ENCODE results near the gene COPE. TPM values are rescaled to one million over a fixed set of nuclear protein-coding genes. Genes with fewer than 3 reads are reported as not detected.

Gene COPE
- total and polyA plus RNA-seq, 2 experiments from 2014 or later: 322 to 347 TPM

- H3K4me3 ChIP-seq: no peak overlapping the region
- no peaks in the 10 kb centered on the region for H3K9me2 ChIP-seq (ENCODE audit: insufficient read depth)
- no peaks in the 10 kb centered on the region for H4K20me1 ChIP-seq (ENCODE audit: insufficient read depth)
- no peak for DNase-seq
- H3K36me3 ChIP-seq (ENCODE audit: low read depth): peaks cover 19% of the 10 kb centered on the region; the same call in 1 of the 2 replicates
- no peak overlapping the region for H2AFZ ChIP-seq
- whole genome bisulfite sequencing, 2 experiments (ENCODE audit: low coverage in 1 of 2, low lambda C conversion rate in 2 of 2, missing lambda C conversion rate in 2 of 2): 93 to 99% methylated on average over 22 to 23 of the region's 23 CpGs
- in situ Hi-C loops (cut with MboI): no loop called here
- H3K27me3 ChIP-seq (replicated peaks; ENCODE audit: insufficient read depth): no peaks in the 10 kb centered on the region
- no peak for TF ChIP-seq EZH2 (IDR thresholded peaks at IDR 0.05; ENCODE audit: insufficient read depth, poor library complexity, severe bottlenecking)
- TF ChIP-seq EZH2phosphoT487 (IDR thresholded peaks at IDR 0.05; ENCODE audit: insufficient read depth, low read depth): no peak
- no peak overlapping the region for H3K9ac ChIP-seq
- no peaks in the 10 kb centered on the region for H3K9me3 ChIP-seq (ENCODE audit: low read depth)
- H3K4me1 ChIP-seq (ENCODE audit: insufficient read depth): no peaks in the 10 kb centered on the region
- no peaks in the 10 kb centered on the region for H3K79me2 ChIP-seq (ENCODE audit: insufficient read depth)
- no peak overlapping the region for H3K4me2 ChIP-seq (ENCODE audit: unreplicated experiment)
- no peak overlapping the region for H3K27ac ChIP-seq
- H3F3A ChIP-seq (ENCODE audit: insufficient read depth): peaks cover 4% of the 10 kb centered on the region; the same call in 1 of the 2 replicates
These were observed 51.4 kb downstream of the COPE start for GRCh38 chr19:18867751-18868150.

DNA sequence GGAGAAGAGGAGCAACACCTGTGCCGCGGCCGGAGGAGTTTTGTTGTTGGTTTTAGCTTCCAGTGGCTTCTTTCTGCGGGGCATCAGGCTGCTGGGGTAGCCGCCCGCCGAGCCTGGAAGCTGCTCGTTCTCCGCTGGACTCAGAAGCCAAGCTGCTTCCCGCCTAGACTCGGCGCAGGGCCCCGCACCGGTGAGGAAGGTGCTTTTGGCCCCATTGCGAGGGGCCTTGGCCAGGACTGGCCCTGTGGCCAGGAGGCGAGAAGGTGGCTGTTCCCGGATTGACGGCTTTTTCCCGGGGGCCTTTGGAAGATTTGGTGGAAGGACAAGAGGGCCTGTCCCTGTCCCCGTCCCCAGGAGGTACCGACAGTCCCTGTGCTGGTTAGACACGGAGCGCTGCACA, 52.0 kb downstream of the COPE start:
- no peak for DNase-seq
- H3K9ac ChIP-seq: no peak overlapping the region
- H4K20me1 ChIP-seq (ENCODE audit: insufficient read depth): no peaks in the 10 kb centered on the region
- H3K4me2 ChIP-seq (ENCODE audit: unreplicated experiment): no peak overlapping the region
- H3K9me2 ChIP-seq (ENCODE audit: insufficient read depth): no peaks in the 10 kb centered on the region
- H3K79me2 ChIP-seq (ENCODE audit: insufficient read depth): no peaks in the 10 kb centered on the region
- in situ Hi-C loops (cut with MboI): no loop called here
- H3K27ac ChIP-seq: no peak overlapping the region
- no peaks in the 10 kb centered on the region for H3K27me3 ChIP-seq (replicated peaks; ENCODE audit: insufficient read depth)
- H3F3A ChIP-seq (ENCODE audit: insufficient read depth): peaks cover 4% of the 10 kb centered on the region; the same call in 1 of the 2 replicates
- H3K4me3 ChIP-seq: no peak overlapping the region
- no peaks in the 10 kb centered on the region for H3K9me3 ChIP-seq (ENCODE audit: low read depth)
- no peak for TF ChIP-seq EZH2phosphoT487 (IDR thresholded peaks at IDR 0.05; ENCODE audit: insufficient read depth, low read depth)
- no peak for TF ChIP-seq EZH2 (IDR thresholded peaks at IDR 0.05; ENCODE audit: insufficient read depth, poor library complexity, severe bottlenecking)
- no peak overlapping the region for H2AFZ ChIP-seq
- peaks cover 19% of the 10 kb centered on the region; the same call in 1 of the 2 replicates for H3K36me3 ChIP-seq (ENCODE audit: low read depth)
- 97 to 98% methylated on average over 23 of the region's 23 CpGs for WGBS, 2 experiments (ENCODE audit: low coverage in 1 of 2, low lambda C conversion rate in 2 of 2, missing lambda C conversion rate in 2 of 2)
- H3K4me1 ChIP-seq (ENCODE audit: insufficient read depth): no peaks in the 10 kb centered on the region

GRCh38 chr19:18866800-18867123, 52.4 kb downstream of the COPE start:
- Histone ChIP-seq H3K27ac (no peak overlapping the region), H3K9ac (no peak overlapping the region), H3F3A (ENCODE audit: insufficient read depth) (peaks cover 4% of the 10 kb centered on the region; the same call in 1 of the 2 replicates), H3K27me3 (replicated peaks; ENCODE audit: insufficient read depth) (no peaks in the 10 kb centered on the region), H3K36me3 (ENCODE audit: low read depth) (peaks cover 19% of the 10 kb centered on the region; the same call in 1 of the 2 replicates), H3K9me3 (ENCODE audit: low read depth) (no peaks in the 10 kb centered on the region), H3K4me3 (no peak overlapping the region), H3K9me2 (ENCODE audit: insufficient read depth) (no peaks in the 10 kb centered on the region), H4K20me1 (ENCODE audit: insufficient read depth) (no peaks in the 10 kb centered on the region), H2AFZ (no peak overlapping the region), H3K4me1 (ENCODE audit: insufficient read depth) (no peaks in the 10 kb centered on the region), H3K4me2 (ENCODE audit: unreplicated experiment) (no peak overlapping the region), H3K79me2 (ENCODE audit: insufficient read depth) (no peaks in the 10 kb centered on the region)
- DNase-seq: no peak
- TF ChIP-seq EZH2 (IDR thresholded peaks at IDR 0.05; ENCODE audit: insufficient read depth, poor library complexity, severe bottlenecking) (no peak), EZH2phosphoT487 (IDR thresholded peaks at IDR 0.05; ENCODE audit: insufficient read depth, low read depth) (no peak)
- 68 to 73% methylated on average over 17 of the region's 17 CpGs for WGBS, 2 experiments (ENCODE audit: low coverage in 1 of 2, low lambda C conversion rate in 2 of 2, missing lambda C conversion rate in 2 of 2)
- in situ Hi-C loops (cut with MboI): no loop called here

DNA sequence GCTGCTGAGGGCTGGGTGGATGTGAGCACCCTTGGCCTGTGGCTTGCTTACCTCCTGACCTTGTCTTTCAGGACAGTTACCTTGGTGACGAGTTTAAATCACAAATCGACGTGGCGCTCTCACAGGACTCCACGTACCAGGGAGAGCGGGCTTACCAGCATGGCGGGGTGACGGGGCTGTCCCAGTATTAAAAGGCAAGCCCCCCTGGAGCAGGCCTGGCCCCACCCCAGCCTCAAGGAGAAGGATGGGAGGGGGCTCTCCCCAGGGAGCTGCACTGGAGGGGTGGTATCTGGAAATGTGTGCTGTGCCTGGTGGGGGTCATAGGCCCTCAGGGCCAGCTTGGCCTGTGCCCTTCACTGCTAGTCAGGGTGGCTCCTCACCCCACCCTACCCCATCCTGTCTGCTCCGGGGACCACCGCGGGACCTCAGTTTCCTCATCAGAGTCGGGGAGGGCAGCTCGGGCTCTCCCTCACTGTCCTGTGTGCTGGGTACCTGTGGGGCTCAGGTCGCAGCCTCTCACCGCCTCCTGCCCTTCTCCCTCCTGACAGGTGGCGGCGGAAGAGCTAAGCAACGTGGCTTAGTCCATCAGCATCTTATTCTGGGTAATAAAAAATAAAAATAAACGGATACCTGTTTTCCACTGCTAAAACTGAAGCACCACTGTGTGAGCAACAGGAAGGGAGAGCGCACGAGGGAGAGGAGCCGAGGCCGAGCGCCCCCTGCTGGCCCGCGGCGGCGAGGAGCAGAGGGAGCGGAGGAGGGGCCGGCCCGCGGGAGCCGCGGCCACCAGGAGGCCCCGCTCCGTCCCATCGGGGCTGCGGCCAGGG, 53.0 kb downstream of the COPE start:
- no peak for TF ChIP-seq EZH2 (IDR thresholded peaks at IDR 0.05; ENCODE audit: insufficient read depth, poor library complexity, severe bottlenecking)
- TF ChIP-seq EZH2phosphoT487 (IDR thresholded peaks at IDR 0.05; ENCODE audit: insufficient read depth, low read depth): no peak
- H3K9me2 ChIP-seq (ENCODE audit: insufficient read depth): no peaks in the 10 kb centered on the region
- H3K36me3 ChIP-seq (ENCODE audit: low read depth): peaks cover 20% of the 10 kb centered on the region; the same call in 1 of the 2 replicates
- DNase-seq: peak; percentile 80
- H3K4me1 ChIP-seq (ENCODE audit: insufficient read depth): no peaks in the 10 kb centered on the region
- H3K27me3 ChIP-seq (replicated peaks; ENCODE audit: insufficient read depth): no peaks in the 10 kb centered on the region
- no peak overlapping the region for H3K4me2 ChIP-seq (ENCODE audit: unreplicated experiment)
- no peak overlapping the region for H3K4me3 ChIP-seq
- 0 out of 2 replicates have a peak, but pooled peaks cover 4% of the 10 kb centered on the region for H3F3A ChIP-seq (ENCODE audit: insufficient read depth)
- no peaks in the 10 kb centered on the region for H4K20me1 ChIP-seq (ENCODE audit: insufficient read depth)
- no peaks in the 10 kb centered on the region for H3K9me3 ChIP-seq (ENCODE audit: low read depth)
- WGBS, 2 experiments (ENCODE audit: low coverage in 1 of 2, low lambda C conversion rate in 2 of 2, missing lambda C conversion rate in 2 of 2): 40 to 41% methylated on average over 37 to 38 of the region's 38 CpGs
- in situ Hi-C loops (cut with MboI): no loop called here
- no peak overlapping the region for H2AFZ ChIP-seq
- no peak overlapping the region for H3K9ac ChIP-seq
- peaks cover 2% of the 10 kb centered on the region; the same call in 1 of the 2 replicates for H3K79me2 ChIP-seq (ENCODE audit: insufficient read depth)
- no peak overlapping the region for H3K27ac ChIP-seq

Measured in GM23248 (cell line).